Lung microvascular endothelial cell (primary cell): Measurements from ENCODE around the gene EVA1B. TPM values are rescaled to one million over a fixed set of nuclear protein-coding genes. Genes with fewer than 3 reads are reported as not detected.
A peak's percentile ranks its signal among the peaks of the same experiment; 100 is the strongest.

Experiments
- DNase-seq, 2 donors: peaks; one replicate each; pipeline versions ENCODE4 v3.0.0 to v3.0.0-alpha.2; 2010; ENCODE audit warnings: low read depth in 2 of 2
- total RNA-seq: library from RNA; depleted of rRNA; stranded (reverse); fragments of >200 nt; gene quantifications from 2 replicates; pipeline ENCODE4 v1.2.1, GENCODE V29; 2014

The EVA1B gene
- total RNA-seq, 1 donor from 2014 or later = 109 TPM

- DNase-seq = no peak
Measured at GRCh38 chr1:36346741-36347370, 23.4 kb upstream of the EVA1B start.

- DNase-seq = peak in 1 of 2 donors; percentile 22
Measured at GRCh38 chr1:36345353-36345752, 21.9 kb upstream of the EVA1B start.

GRCh38 chr1:36344395-36344680, 20.9 kb upstream of the EVA1B start:
- DNase-seq = no peak

- no peak for DNase-seq
Measured at GRCh38 chr1:36343651-36344394, 20.4 kb upstream of the EVA1B start.

- DNase-seq = peak; percentile 79 to 82
Measured at GRCh38 chr1:36342426-36343185, 19.2 kb upstream of the EVA1B start.

- no peak for DNase-seq
Measured at GRCh38 chr1:36341626-36342320, 18.3 kb upstream of the EVA1B start.

GRCh38 chr1:36339615-36340014, 16.2 kb upstream of the EVA1B start:
- no peak for DNase-seq

- no peak for DNase-seq
Measured at GRCh38 chr1:36339215-36339614, 15.8 kb upstream of the EVA1B start.

GRCh38 chr1:36337830-36338229, 14.4 kb upstream of the EVA1B start:
- DNase-seq = no peak

GRCh38 chr1:36330940-36331339, 7.5 kb upstream of the EVA1B start:
- DNase-seq = no peak

GRCh38 chr1:36329817-36330216, 6.4 kb upstream of the EVA1B start:
- DNase-seq = no peak

- DNase-seq = peak in 1 of 2 donors; percentile 79
Measured at GRCh38 chr1:36328713-36329112, 5.3 kb upstream of the EVA1B start.

- DNase-seq = no peak
Measured at GRCh38 chr1:36328088-36328480, 4.6 kb upstream of the EVA1B start.

GRCh38 chr1:36327421-36328087, 4.1 kb upstream of the EVA1B start:
- DNase-seq = peak in 1 of 2 donors; percentile 42

GRCh38 chr1:36326499-36326898, 3.1 kb upstream of the EVA1B start:
- DNase-seq = no peak

- DNase-seq = no peak
Measured at GRCh38 chr1:36324353-36324703, 883 bp upstream of the EVA1B start.

- DNase-seq = peak; percentile 36 to 62
Measured at GRCh38 chr1:36322786-36323635, 434 bp downstream of the EVA1B start.

- DNase-seq = no peak
Measured at GRCh38 chr1:36322041-36322785, 1.2 kb downstream of the EVA1B start.

GRCh38 chr1:36321119-36321951, 2.1 kb downstream of the EVA1B start:
- no peak for DNase-seq
